ENCODE results near the gene LPAR3.

DNA sequence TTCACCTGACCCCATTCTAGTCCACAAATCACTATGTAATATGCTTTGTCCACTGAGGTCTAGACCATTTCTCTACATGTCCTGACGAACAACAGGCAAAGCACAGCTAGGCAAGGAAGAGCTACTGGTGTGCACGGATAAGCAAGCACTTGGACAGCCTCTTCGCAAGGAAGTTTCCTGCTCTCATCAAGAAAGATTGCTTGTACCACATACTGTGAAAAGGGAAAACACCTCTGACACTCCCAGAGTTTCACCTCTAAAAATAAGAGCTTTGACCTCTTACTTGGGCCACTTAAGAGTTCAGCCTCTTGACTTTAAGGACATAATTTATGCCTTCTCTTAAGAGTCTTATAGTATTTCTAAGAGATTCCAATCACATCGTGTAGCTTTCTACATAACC is 36.0 kb upstream of the LPAR3 start:
- TF ChIP-seq NFE2L2 (conservative IDR thresholded peaks at IDR 0.05; ENCODE audit: low read length) (no peak), POLR2A (IDR thresholded peaks at IDR 0.05; ENCODE audit: low read length) (no peak), CTCF (IDR thresholded peaks at IDR 0.05) (no peak), HEYL (CRISPR knock-in tag; IDR thresholded peaks at IDR 0.05) (no peak), RCOR1 (IDR thresholded peaks at IDR 0.05; ENCODE audit: low read depth, low read length) (no peak), RNF2 (IDR thresholded peaks at IDR 0.05; ENCODE audit: borderline replicate concordance, low read depth) (no peak), EP300 (IDR thresholded peaks at IDR 0.05) (no peak), MAX (IDR thresholded peaks at IDR 0.05) (no peak), RAD21 (conservative IDR thresholded peaks at IDR 0.05 in 1 of 2, IDR thresholded peaks at IDR 0.05 in 1 of 2) (no peak)
